RCC 7860 (cell line): Measurements from ENCODE around the gene DHX58.

Experiments used
- DNase-seq: peaks from one replicate; pipeline ENCODE4 v3.0.0-alpha.2; 2015; ENCODE audit warnings: low spot score
- FAIRE-seq: peaks from 2 replicates; lab custom pipeline; 2012; peaks lifted over from hg19 to GRCh38; lab: Jason Lieb, UNC

The DHX58 gene

DNA sequence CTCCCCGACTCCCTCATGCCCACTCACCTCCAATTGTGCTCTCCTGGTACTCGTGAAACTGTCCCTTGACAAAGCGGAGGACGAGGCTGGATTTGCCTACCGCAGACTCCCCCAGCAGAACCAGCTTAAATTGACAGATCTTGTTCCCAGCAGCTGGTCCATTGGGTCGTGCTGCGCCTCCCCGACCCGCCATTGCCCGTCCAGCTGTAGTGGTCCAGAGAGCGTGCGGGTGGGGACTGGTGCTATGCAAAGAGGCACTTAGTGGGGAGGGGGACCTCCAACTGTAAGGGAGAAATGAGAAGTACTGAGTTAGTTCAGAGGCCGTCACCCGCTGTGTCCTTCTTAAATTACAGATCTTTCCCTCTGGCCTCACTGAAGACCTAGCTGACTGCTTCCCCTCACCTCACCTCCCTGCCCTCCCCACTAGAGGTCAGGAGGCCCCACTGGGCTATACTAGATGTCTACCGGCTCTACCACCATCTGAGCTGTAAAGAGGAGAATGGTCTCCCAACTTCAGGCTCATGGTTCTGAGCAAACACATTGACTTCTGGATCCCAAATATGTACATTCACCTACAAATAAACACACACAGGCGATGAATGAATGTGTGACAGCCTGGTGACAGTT is 17.9 kb upstream of the DHX58 start:
- FAIRE-seq (no peak), DNase-seq (no peak)

- DNase-seq = no peak
- no peak for FAIRE-seq
Measured at GRCh38 chr17:42129109-42129837, 16.8 kb upstream of the DHX58 start.

DNA sequence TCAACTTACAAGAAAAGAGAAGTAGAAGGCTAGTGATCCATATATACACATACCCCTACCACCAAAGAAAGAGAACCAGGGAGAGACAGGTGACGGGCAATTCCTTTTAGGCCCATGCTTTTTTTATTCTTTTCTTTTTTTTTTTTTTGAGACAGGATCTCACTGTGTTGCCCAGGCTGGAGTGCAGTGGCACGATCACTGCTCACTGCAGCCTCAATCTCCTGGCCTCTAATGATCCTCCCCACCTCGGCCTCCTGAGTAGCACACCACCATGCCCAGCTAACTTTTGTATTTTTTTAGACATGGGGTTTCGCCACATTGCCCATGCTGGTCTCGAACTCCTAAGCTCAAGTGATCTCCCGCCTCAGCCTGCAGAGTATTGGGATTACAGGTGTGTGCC is 14.9 kb upstream of the DHX58 start:
- FAIRE-seq (no peak), DNase-seq (no peak)

- no peak for FAIRE-seq
- no peak for DNase-seq
Measured at GRCh38 chr17:42126836-42127235, 14.3 kb upstream of the DHX58 start.

DNA sequence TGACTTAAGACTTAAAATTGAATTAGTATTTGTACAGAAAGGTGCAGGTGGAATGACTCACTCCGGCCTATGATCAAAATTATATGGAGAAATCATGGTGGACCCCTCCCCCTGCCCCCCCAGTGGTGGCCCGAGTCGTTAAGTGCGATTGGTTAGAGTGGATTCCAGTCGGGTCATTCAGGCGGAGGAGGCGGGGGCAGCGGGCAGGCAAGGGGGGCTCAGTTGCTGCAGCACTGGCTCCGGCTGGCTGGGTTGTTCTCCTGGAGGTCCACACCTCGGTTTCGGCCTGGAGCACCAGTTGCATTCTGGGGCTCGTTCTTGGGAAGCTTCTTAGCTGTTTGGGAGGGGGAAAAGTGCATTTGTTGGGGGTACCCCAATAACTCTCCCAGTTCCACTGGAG is 13.1 kb upstream of the DHX58 start:
- FAIRE-seq = no peak
- DNase-seq = no peak

GRCh38 chr17:42124256-42124655 is 11.7 kb upstream of the DHX58 start:
- DNase-seq (no peak), FAIRE-seq (no peak)

DNA sequence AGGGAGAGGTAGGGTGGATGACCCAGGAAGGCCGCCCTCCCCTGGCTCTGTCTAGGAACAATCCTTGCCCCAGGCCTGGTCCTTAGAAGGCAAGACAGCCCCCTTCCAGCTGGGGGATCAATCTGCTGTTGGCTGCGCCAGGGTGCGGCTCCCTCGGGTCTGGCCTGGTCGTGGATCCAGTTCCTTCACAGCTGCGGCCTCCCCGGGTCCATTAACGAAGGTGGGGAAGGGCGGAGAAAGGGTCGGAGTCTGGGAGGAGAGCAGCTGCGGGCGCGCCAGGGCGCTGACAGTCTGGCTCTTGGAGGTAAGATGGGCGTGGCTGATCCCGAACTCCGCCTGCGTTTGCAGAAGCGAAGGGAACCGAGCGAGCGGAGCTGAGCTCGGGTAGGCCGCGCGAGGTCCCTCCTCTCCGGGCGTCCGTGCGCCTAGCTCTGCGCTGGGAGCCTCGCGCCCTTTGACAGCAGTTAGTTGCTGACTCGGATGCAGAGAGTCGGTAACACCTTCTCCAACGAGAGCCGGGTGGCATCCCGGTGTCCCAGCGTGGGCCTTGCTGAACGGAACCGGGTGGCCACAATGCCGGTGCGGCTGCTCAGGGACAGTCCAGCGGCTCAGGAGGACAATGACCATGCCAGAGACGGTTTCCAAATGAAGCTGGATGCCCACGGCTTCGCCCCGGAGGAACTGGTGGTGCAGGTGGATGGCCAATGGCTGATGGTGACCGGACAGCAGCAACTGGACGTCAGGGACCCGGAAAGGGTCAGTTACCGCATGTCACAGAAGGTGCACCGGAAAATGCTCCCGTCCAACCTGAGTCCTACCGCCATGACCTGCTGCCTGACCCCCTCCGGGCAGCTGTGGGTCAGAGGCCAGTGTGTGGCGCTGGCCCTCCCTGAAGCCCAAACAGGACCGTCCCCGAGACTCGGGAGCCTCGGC is 10.1 kb upstream of the DHX58 start, which contains the start of gene HSPB9:
Gene HSPB9, plus strand, starts transcription at position 434 of the 933 bp plus-strand sequence. Its CDS starts 47 bp downstream, at position 481.
- FAIRE-seq = no peak

GRCh38 chr17:42120770-42121769 is 8.6 kb upstream of the DHX58 start, which contains the start of gene KAT2A:
Gene KAT2A, minus strand, starts transcription at chr17:42121367. Its CDS starts 63 bp downstream, at chr17:42121304.
- FAIRE-seq = no peak
- DNase-seq = peak; percentile 58

More for the DNA sequence above, 10.1 kb upstream of the DHX58 start, which contains the start of gene HSPB9:
- DNase-seq = no peak

- DNase-seq (no peak), FAIRE-seq (no peak)
Measured at GRCh38 chr17:42120161-42120769, 7.8 kb upstream of the DHX58 start.

GRCh38 chr17:42119301-42119700 is 6.8 kb upstream of the DHX58 start:
- FAIRE-seq = no peak
- no peak for DNase-seq

DNA sequence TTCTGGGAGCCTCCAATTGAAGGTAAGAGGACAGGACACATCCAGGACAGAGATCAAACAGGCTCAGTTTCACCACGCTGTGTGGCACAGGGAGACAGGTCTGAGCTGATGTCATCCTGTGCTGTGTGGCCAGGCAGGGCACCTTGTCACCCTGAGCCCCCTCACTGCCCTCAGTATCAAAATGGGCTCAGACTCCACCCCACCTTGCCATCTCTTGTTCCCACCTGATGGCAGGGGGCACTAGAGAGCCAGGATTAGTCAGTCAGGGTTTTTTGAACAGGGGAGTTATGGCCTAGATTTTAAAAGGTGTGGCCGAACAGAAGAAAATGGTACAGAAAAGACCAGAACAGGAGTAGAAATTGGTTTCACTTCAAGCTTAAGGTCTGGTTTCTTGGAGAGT is 6.0 kb upstream of the DHX58 start:
- DNase-seq (peak; percentile 21), FAIRE-seq (no peak)

- DNase-seq = no peak
- no peak for FAIRE-seq
Measured at GRCh38 chr17:42118126-42118510, 5.6 kb upstream of the DHX58 start.

- DNase-seq = no peak
- no peak for FAIRE-seq
Measured at GRCh38 chr17:42117397-42118125, 5.0 kb upstream of the DHX58 start.

GRCh38 chr17:42116705-42117396 is 4.3 kb upstream of the DHX58 start:
- FAIRE-seq = peak; percentile 36
- peak; percentile 61 for DNase-seq

DNA sequence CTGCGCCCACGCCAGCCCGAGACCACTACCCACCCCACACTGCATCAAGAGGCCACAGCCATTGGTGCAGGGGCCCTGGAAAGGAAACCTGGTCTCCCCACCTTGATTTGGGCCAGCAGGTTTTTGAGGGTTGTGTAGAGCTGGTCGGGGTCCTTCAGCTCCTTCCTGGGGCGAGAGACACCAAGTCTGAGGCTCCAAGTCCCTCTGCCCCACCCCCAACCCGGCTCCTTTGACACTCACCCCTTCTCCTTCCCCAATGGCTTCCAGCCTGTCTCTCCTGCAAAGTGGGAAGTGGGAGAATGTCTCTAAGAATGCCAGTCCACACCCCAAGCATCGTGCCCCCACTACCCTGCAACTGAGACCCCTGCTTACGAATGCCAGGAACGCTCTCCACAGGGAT is 1.6 kb upstream of the DHX58 start:
- FAIRE-seq = no peak

GRCh38 chr17:42113293-42114069 is 967 bp upstream of the DHX58 start:
- FAIRE-seq = no peak
- DNase-seq = no peak

More for the DNA sequence above, 1.6 kb upstream of the DHX58 start:
- no peak for DNase-seq

GRCh38 chr17:42111871-42112551 is 503 bp downstream of the DHX58 start:
- no peak for DNase-seq
- no peak for FAIRE-seq
